ENCODE measurements around the gene CSNK1A1. TPM values are rescaled to one million over a fixed set of nuclear protein-coding genes. Genes with fewer than 3 reads are reported as not detected.

Gene CSNK1A1
- total and polyA plus RNA-seq, 3 donors from 2014 or later: 129 to 192 (median 148) TPM

GRCh38 chr5:149490599-149491485 lies 60.4 kb downstream of the CSNK1A1 start:
- intact Hi-C loops (cut with DNase I; ENCODE audit: low total_unique reads): no loop called here
- Histone ChIP-seq H3K4me1 (peaks cover 10% of the 10 kb centered on the region), H3K27me3 (no peaks in the 10 kb centered on the region), H3K36me3 (ENCODE audit: low read depth, missing control alignments) (no peaks in the 10 kb centered on the region), H3K9me3 (no peaks in the 10 kb centered on the region), H3K4me3 (no peak overlapping the region), H3K27ac (peak overlapping the region in 1 of 2 donors; percentile 28)
- WGBS, 2 donors: 83 to 84% methylated on average over 6 of the region's 6 CpGs
- TF ChIP-seq CTCF (IDR thresholded peaks at IDR 0.05): no peak
- DNase-seq: no peak

GRCh38 chr5:149489605-149490037 lies 61.6 kb downstream of the CSNK1A1 start:
- intact Hi-C loops (cut with DNase I; ENCODE audit: low total_unique reads): no loop called here
- DNase-seq: no peak
- H3K27ac ChIP-seq: no peak overlapping the region

DNA sequence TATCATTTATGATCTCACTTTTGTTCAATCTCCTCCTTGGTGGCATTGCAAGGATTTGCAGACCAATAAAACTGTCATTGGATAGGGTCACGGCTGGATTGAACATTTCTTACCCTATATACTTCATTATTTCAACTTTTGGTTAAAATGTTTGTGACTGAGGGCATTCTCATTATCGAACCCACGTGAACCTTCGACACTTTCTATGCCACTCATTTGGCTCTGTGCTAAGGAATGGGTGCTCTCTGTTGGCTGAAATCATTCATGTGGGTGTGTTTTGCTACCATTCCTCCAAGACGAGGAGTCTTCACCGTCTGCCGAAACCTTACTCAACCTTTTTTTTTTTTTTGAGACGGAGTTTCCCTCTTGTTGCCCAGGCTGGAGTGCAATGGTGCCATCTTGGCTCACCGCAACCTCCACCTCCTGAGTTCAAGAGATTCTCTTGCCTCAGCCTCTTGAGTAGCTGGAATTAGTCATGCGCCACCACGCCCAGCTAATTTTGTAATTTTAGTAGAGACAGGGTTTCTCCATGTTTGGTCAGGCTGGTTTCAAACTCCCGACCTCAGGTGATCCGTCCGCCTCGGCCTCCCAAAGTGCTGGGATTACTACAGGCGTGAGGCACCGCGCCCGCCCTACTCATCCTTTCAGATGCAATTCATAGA lies 62.5 kb downstream of the CSNK1A1 start:
- Histone ChIP-seq H3K4me3 (no peak overlapping the region), H3K27ac (no peak overlapping the region), H3K36me3 (ENCODE audit: low read depth, missing control alignments) (no peaks in the 10 kb centered on the region), H3K4me1 (peaks cover 14% of the 10 kb centered on the region), H3K9me3 (no peaks in the 10 kb centered on the region), H3K27me3 (no peaks in the 10 kb centered on the region)
- 67 to 72% methylated on average over 19 of the region's 19 CpGs for WGBS, 2 donors
- intact Hi-C loops (cut with DNase I; ENCODE audit: low total_unique reads): no loop called here
- TF ChIP-seq POLR2A (IDR thresholded peaks at IDR 0.05) (no peak), CTCF (IDR thresholded peaks at IDR 0.05) (no peak)
- no peak for DNase-seq

More at GRCh38 chr5:149489605-149490037, 61.6 kb downstream of the CSNK1A1 start:
- 24% methylated on average over 7 of the region's 7 CpGs for WGBS, 2 donors
- Histone ChIP-seq H3K4me1 (peaks cover 14% of the 10 kb centered on the region), H3K4me3 (no peak overlapping the region), H3K27me3 (no peaks in the 10 kb centered on the region), H3K9me3 (no peaks in the 10 kb centered on the region), H3K36me3 (ENCODE audit: low read depth, missing control alignments) (no peaks in the 10 kb centered on the region)
- TF ChIP-seq POLR2A (IDR thresholded peaks at IDR 0.05) (no peak), CTCF (IDR thresholded peaks at IDR 0.05) (no peak)

DNA sequence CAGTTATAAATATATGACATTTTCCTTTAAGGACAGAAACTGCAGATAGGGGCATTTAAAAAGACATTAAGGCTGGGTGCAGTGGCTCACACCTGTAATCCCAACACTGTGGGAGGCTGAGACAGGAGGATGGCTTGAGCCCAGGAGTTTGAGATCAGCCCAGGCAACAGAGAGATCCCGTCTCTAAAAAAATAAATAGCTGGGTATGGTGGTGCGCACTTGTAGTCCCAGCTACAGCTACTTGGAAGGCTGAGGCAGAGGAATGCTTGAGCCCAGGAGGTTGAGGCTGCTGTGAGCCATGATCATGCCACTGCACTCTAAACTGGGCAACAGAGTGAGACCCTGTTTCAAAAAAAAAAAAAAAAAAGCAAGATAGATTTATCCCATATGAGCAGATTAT lies 63.6 kb downstream of the CSNK1A1 start:
- H3K4me1 ChIP-seq: peaks cover 14% of the 10 kb centered on the region
- DNase-seq: no peak
- H3K9me3 ChIP-seq: no peaks in the 10 kb centered on the region
- TF ChIP-seq POLR2A (IDR thresholded peaks at IDR 0.05) (no peak), CTCF (IDR thresholded peaks at IDR 0.05) (no peak)
- WGBS, 2 donors: 73 to 79% methylated on average over 2 of the region's 2 CpGs
- no peaks in the 10 kb centered on the region for H3K36me3 ChIP-seq (ENCODE audit: low read depth, missing control alignments)
- H3K27ac ChIP-seq: no peak overlapping the region
- no peak overlapping the region for H3K4me3 ChIP-seq
- H3K27me3 ChIP-seq: no peaks in the 10 kb centered on the region
- intact Hi-C loops (cut with DNase I; ENCODE audit: low total_unique reads): no loop called here
